Measurements from ENCODE around the gene ADNP.

- TF ChIP-seq STAT3 (IDR thresholded peaks at IDR 0.05; ENCODE audit: low read depth, low read length) (no peak), CTCF (IDR thresholded peaks at IDR 0.05 in 2 of 3, conservative IDR thresholded peaks at IDR 0.05 in 1 of 3; ENCODE audit: control insufficient read depth in 2 of 3, extremely low read depth in 1 of 3, insufficient read depth in 1 of 3, low read depth in 3 of 3, low read length in 3 of 3) (no peak), USF2 (IDR thresholded peaks at IDR 0.05; ENCODE audit: borderline replicate concordance, low read depth, low read length) (no peak), SMARCA5 (IDR thresholded peaks at IDR 0.05) (no peak), ZNF274 (IDR thresholded peaks at IDR 0.05; ENCODE audit: insufficient read depth, insufficient read length) (no peak)
Observed at GRCh38 chr20:50874758-50875665, 56.2 kb downstream of the ADNP start.

Measured in GM12878 (cell line).